DND-41 (cell line): ENCODE results near the gene DAB2.

Experiments used
- ATAC-seq: fragments of 200-7000 bp; cut with Tn5 transposase; 3 replicates; pipeline ENCODE4 v1.9.1; 2021; ENCODE audit warnings: low read depth; ENCODE audit not compliant: insufficient read depth
- DNase-seq: peaks from one replicate; pipeline ENCODE4 v3.0.0-alpha.2; 2020
- H2AFZ ChIP-seq: 2 replicates; pipeline ENCODE4 v1.6.0; 2012; ENCODE audit warnings: low read depth, low read length
- H3K27ac ChIP-seq: 2 replicates; pipeline ENCODE4 v1.5.1; 2012; ENCODE audit warnings: low read length, inconsistent platforms
- H3K27me3 ChIP-seq: fragments of 200-600 bp; sonication (generic); 2 replicates; pipeline ENCODE4 v1.6.0; 2012; ENCODE audit warnings: low read length, mild to moderate bottlenecking, inconsistent platforms; ENCODE audit not compliant: insufficient read depth, poor library complexity
- H3K36me3 ChIP-seq: 2 replicates; pipeline ENCODE4 v1.5.1; 2012; ENCODE audit warnings: low read length, inconsistent platforms; ENCODE audit not compliant: insufficient read depth
- H3K4me1 ChIP-seq: 2 replicates; pipeline ENCODE4 v1.5.1; 2012; ENCODE audit warnings: mild to moderate bottlenecking, low read length; ENCODE audit not compliant: insufficient read depth
- H3K4me2 ChIP-seq: 2 replicates; pipeline ENCODE4 v1.6.0; 2012; ENCODE audit warnings: mild to moderate bottlenecking, moderate library complexity, low read length, inconsistent platforms; ENCODE audit not compliant: insufficient read depth
- H3K4me3 ChIP-seq, 2 experiments: fragments of 200-600 bp in 1 of 2; shearing (Covaris generic) in 1 of 2; 2 replicates each; pipeline ENCODE4 v1.5.1; 2012 to 2016; ENCODE audit warnings: inconsistent platforms in 2 of 2, low read length in 2 of 2, mild to moderate bottlenecking in 2 of 2, low read depth in 1 of 2, moderate library complexity in 1 of 2
- H3K79me2 ChIP-seq: 2 replicates; pipeline ENCODE4 v1.6.0; 2012; ENCODE audit warnings: low read length, inconsistent platforms; ENCODE audit not compliant: insufficient read depth
- H3K9ac ChIP-seq: 2 replicates; pipeline ENCODE4 v1.6.0; 2012; ENCODE audit warnings: low read depth, mild to moderate bottlenecking, inconsistent platforms, low read length, moderate library complexity
- H3K9me3 ChIP-seq: 2 replicates; pipeline ENCODE4 v1.5.1; 2012; ENCODE audit warnings: low read length, moderate library complexity, mild to moderate bottlenecking, inconsistent platforms; ENCODE audit not compliant: insufficient read depth, severe bottlenecking
- H4K20me1 ChIP-seq: 2 replicates; pipeline ENCODE4 v1.6.0; 2012; ENCODE audit warnings: low read length; ENCODE audit not compliant: insufficient read depth
- CTCF ChIP-seq: IDR thresholded peaks from 2 replicates; pipeline ENCODE4 v1.5.1; 2012; ENCODE audit warnings: borderline replicate concordance, low read length, moderate library complexity, mild to moderate bottlenecking; ENCODE audit not compliant: poor library complexity, severe bottlenecking; ENCODE audit errors: extremely low read depth
- EZH2 ChIP-seq: IDR thresholded peaks from 3 replicates; pipeline ENCODE4 v1.6.1; 2012; ENCODE audit warnings: borderline replicate concordance, low read depth, mild to moderate bottlenecking, moderate library complexity, low read length, inconsistent platforms; ENCODE audit not compliant: severe bottlenecking

Gene DAB2

GRCh38 chr5:39432696-39433530, 8.1 kb upstream of the DAB2 start:
- Histone ChIP-seq H3K4me1 (no peaks in the 10 kb centered on the region), H3K4me2 (no peak overlapping the region), H4K20me1 (no peaks in the 10 kb centered on the region), H3K4me3 (no peak overlapping the region), H3K27me3 (peaks cover 8% of the 10 kb centered on the region), H3K27ac (no peak overlapping the region), H3K79me2 (no peaks in the 10 kb centered on the region), H3K9ac (no peak overlapping the region), H2AFZ (no peak overlapping the region), H3K9me3 (no peaks in the 10 kb centered on the region), H3K36me3 (no peaks in the 10 kb centered on the region)
- DNase-seq = no peak
- TF ChIP-seq EZH2 (no peak), CTCF (no peak)
- ATAC-seq = no peak

GRCh38 chr5:39430461-39430860, 5.7 kb upstream of the DAB2 start:
- Histone ChIP-seq H2AFZ (no peak overlapping the region), H3K36me3 (no peaks in the 10 kb centered on the region), H3K4me2 (no peak overlapping the region), H3K4me1 (no peaks in the 10 kb centered on the region), H3K27ac (no peak overlapping the region), H3K27me3 (peaks cover 24% of the 10 kb centered on the region), H3K79me2 (no peaks in the 10 kb centered on the region), H3K9me3 (no peaks in the 10 kb centered on the region), H3K9ac (no peak overlapping the region), H4K20me1 (no peaks in the 10 kb centered on the region), H3K4me3 (no peak overlapping the region)
- DNase-seq (no peak), ATAC-seq (no peak)
- TF ChIP-seq CTCF (no peak), EZH2 (no peak)

GRCh38 chr5:39428640-39429039, 3.9 kb upstream of the DAB2 start:
- DNase-seq = no peak
- Histone ChIP-seq H3K27me3 (peaks cover 33% of the 10 kb centered on the region), H3K79me2 (no peaks in the 10 kb centered on the region), H3K4me2 (no peak overlapping the region), H2AFZ (no peak overlapping the region), H3K9me3 (no peaks in the 10 kb centered on the region), H3K36me3 (no peaks in the 10 kb centered on the region), H3K9ac (no peak overlapping the region), H3K27ac (no peak overlapping the region), H4K20me1 (no peaks in the 10 kb centered on the region), H3K4me3 (no peak overlapping the region), H3K4me1 (no peaks in the 10 kb centered on the region)
- no peak for ATAC-seq
- TF ChIP-seq CTCF = no peak
- TF ChIP-seq EZH2 = no peak
